SK-N-SH treated with all-trans-retinoic acid at 6 μM for 48 hours (cell line): ENCODE measurements around the gene MAPRE2.

Experiments used
- ATAC-seq: fragments of 200-7000 bp; cut with Tn5 transposase; 3 replicates; pipeline ENCODE4 v1.9.1; 2020; ENCODE audit warnings: mild to moderate bottlenecking, moderate library complexity
- BACH2 ChIP-seq: fragments of 250-450 bp; sonication (Bioruptor Pico); IDR thresholded peaks from 2 replicates; pipeline ENCODE4 v1.9.0; 2021; ENCODE audit warnings: mild to moderate bottlenecking, borderline replicate concordance
- CSDC2 ChIP-seq: fragments of 250-450 bp; sonication (Bioruptor Pico); IDR thresholded peaks from 2 replicates; pipeline ENCODE4 v1.5.0; 2020; ENCODE audit warnings: mild to moderate bottlenecking, moderate library complexity
- ESRRG ChIP-seq: fragments of 250-450 bp; sonication (Bioruptor Pico); IDR thresholded peaks from 2 replicates; pipeline ENCODE4 v1.6.1; 2021; ENCODE audit warnings: mild to moderate bottlenecking
- ISL1 ChIP-seq: fragments of 250-450 bp; sonication (Bioruptor Pico); IDR thresholded peaks from 2 replicates; pipeline ENCODE4 v2.1.2; 2022; ENCODE audit warnings: mild to moderate bottlenecking, moderate library complexity
- OSR1 ChIP-seq: fragments of 250-450 bp; sonication (Bioruptor Pico); IDR thresholded peaks from 2 replicates; pipeline ENCODE4 v1.8.0; 2022; ENCODE audit warnings: moderate library complexity, mild to moderate bottlenecking, inconsistent platforms
- PPARA ChIP-seq: fragments of 250-450 bp; sonication (Bioruptor Pico); IDR thresholded peaks from 2 replicates; pipeline ENCODE4 v1.5.0; 2020; ENCODE audit warnings: mild to moderate bottlenecking, borderline replicate concordance
- RARB ChIP-seq: fragments of 250-450 bp; sonication (Bioruptor Pico); IDR thresholded peaks from 2 replicates; pipeline ENCODE4 v1.8.0; 2021; ENCODE audit warnings: mild to moderate bottlenecking, moderate library complexity
- SNAI2 ChIP-seq: fragments of 250-450 bp; sonication (Bioruptor Pico); IDR thresholded peaks from 2 replicates; pipeline ENCODE4 v1.5.0; 2020; ENCODE audit warnings: mild to moderate bottlenecking, moderate library complexity
- TCF4 ChIP-seq: fragments of 250-450 bp; sonication (Bioruptor Pico); IDR thresholded peaks from 2 replicates; pipeline ENCODE4 v1.8.0; 2021; ENCODE audit warnings: mild to moderate bottlenecking, moderate library complexity, borderline replicate concordance
- TOX ChIP-seq: fragments of 250-450 bp; sonication (Bioruptor Pico); IDR thresholded peaks from 2 replicates; pipeline ENCODE4 v1.8.0; 2021; ENCODE audit warnings: mild to moderate bottlenecking, moderate library complexity, borderline replicate concordance
- ZC3H10 ChIP-seq: fragments of 250-450 bp; sonication (Bioruptor Pico); IDR thresholded peaks from 2 replicates; pipeline ENCODE4 v1.5.1; 2021; ENCODE audit warnings: mild to moderate bottlenecking, moderate library complexity
- ZFP3 ChIP-seq: fragments of 250-450 bp; sonication (Bioruptor Pico); IDR thresholded peaks from 2 replicates; pipeline ENCODE4 v1.5.0; 2020; ENCODE audit warnings: mild to moderate bottlenecking, moderate library complexity
- ZNF565 ChIP-seq: fragments of 450-650 bp; formaldehyde crosslinking; conservative IDR thresholded peaks from 2 replicates; pipeline ENCODE4 v1.5.0; 2020; ENCODE audit warnings: low read depth, mild to moderate bottlenecking, moderate library complexity
- ZNF8 ChIP-seq: fragments of 450-650 bp; formaldehyde crosslinking; IDR thresholded peaks from 2 replicates; pipeline ENCODE4 v1.5.0; 2020; ENCODE audit warnings: mild to moderate bottlenecking, moderate library complexity
- TF ChIP-seq, protein P1 (sequence below): fragments of 250-450 bp; sonication (Bioruptor Pico); IDR thresholded peaks from 2 replicates; pipeline ENCODE4 v1.5.0; 2020; ENCODE audit warnings: mild to moderate bottlenecking, moderate library complexity
- TF ChIP-seq, protein P2 (sequence below): fragments of 250-450 bp; sonication (Bioruptor Pico); IDR thresholded peaks from 2 replicates; pipeline ENCODE4 v1.5.1; 2021; ENCODE audit warnings: mild to moderate bottlenecking, moderate library complexity
- TF ChIP-seq, protein P3 (sequence below): fragments of 250-450 bp; sonication (Bioruptor Pico); IDR thresholded peaks from 2 replicates; pipeline ENCODE4 v1.8.0; 2021; ENCODE audit warnings: low read depth, mild to moderate bottlenecking, moderate library complexity, borderline replicate concordance

MAPRE2 gene

DNA sequence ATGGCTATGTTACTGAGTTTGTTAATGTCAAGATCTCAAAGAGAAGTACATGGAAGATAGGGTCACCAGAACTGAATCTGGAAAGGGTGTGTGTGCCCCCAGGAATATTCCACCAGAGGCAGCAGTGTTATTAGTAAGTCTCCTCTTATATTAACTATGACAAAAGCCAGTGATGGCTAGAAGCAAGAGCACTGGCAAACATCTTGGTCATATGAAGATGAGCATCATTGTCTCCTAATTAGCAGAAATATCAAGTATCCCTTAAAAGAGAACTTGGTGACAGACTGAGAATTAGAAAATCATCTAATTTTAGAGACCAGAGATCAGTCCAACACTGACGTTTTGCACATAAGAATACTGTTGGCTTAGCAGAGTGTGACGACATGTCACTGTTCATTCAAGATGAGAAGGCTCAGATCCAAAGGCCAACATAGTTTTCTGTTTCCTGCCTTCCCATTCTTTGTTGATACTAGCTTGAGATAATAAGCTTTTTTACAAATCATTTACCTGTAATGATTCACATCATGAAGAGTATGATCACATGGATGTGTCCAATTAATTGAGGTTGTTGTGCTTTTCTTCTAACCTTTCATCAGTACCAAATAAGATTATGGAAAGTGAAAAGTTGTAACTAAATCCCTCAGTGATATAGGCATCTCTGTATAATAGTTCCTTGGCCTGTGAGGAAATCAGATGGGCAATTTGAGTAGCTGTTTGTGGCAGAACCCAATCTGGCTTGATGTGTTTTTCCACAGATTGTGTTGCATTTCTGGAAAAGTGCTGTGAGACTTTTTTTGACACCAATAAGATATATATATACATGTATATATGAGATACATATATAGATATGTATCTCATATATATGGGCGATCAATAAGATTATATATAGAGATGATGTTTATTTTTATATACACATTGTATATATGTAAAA lies 44.5 kb downstream of the MAPRE2 start:
- ATAC-seq: peak; percentile 49; the same call in 1 of the 3 replicates
- TF ChIP-seq SNAI2 (0 out of 2 replicates have a peak, but pooled peaks have one; percentile 7), ESRRG (CRISPR knock-in tag) (no peak), TOX (CRISPR knock-in tag) (no peak)
- TF ChIP-seq, protein P1, sequence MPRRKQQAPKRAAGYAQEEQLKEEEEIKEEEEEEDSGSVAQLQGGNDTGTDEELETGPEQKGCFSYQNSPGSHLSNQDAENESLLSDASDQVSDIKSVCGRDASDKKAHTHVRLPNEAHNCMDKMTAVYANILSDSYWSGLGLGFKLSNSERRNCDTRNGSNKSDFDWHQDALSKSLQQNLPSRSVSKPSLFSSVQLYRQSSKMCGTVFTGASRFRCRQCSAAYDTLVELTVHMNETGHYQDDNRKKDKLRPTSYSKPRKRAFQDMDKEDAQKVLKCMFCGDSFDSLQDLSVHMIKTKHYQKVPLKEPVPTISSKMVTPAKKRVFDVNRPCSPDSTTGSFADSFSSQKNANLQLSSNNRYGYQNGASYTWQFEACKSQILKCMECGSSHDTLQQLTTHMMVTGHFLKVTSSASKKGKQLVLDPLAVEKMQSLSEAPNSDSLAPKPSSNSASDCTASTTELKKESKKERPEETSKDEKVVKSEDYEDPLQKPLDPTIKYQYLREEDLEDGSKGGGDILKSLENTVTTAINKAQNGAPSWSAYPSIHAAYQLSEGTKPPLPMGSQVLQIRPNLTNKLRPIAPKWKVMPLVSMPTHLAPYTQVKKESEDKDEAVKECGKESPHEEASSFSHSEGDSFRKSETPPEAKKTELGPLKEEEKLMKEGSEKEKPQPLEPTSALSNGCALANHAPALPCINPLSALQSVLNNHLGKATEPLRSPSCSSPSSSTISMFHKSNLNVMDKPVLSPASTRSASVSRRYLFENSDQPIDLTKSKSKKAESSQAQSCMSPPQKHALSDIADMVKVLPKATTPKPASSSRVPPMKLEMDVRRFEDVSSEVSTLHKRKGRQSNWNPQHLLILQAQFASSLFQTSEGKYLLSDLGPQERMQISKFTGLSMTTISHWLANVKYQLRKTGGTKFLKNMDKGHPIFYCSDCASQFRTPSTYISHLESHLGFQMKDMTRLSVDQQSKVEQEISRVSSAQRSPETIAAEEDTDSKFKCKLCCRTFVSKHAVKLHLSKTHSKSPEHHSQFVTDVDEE (CRISPR knock-in tag): no peak
- TF ChIP-seq, protein P2, sequence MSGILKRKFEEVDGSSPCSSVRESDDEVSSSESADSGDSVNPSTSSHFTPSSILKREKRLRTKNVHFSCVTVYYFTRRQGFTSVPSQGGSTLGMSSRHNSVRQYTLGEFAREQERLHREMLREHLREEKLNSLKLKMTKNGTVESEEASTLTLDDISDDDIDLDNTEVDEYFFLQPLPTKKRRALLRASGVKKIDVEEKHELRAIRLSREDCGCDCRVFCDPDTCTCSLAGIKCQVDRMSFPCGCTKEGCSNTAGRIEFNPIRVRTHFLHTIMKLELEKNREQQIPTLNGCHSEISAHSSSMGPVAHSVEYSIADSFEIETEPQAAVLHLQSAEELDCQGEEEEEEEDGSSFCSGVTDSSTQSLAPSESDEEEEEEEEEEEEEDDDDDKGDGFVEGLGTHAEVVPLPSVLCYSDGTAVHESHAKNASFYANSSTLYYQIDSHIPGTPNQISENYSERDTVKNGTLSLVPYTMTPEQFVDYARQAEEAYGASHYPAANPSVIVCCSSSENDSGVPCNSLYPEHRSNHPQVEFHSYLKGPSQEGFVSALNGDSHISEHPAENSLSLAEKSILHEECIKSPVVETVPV: no peak
- TF ChIP-seq, protein P3, sequence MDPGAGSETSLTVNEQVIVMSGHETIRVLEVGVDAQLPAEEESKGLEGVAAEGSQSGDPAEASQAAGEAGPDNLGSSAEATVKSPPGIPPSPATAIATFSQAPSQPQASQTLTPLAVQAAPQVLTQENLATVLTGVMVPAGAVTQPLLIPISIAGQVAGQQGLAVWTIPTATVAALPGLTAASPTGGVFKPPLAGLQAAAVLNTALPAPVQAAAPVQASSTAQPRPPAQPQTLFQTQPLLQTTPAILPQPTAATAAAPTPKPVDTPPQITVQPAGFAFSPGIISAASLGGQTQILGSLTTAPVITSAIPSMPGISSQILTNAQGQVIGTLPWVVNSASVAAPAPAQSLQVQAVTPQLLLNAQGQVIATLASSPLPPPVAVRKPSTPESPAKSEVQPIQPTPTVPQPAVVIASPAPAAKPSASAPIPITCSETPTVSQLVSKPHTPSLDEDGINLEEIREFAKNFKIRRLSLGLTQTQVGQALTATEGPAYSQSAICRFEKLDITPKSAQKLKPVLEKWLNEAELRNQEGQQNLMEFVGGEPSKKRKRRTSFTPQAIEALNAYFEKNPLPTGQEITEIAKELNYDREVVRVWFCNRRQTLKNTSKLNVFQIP (CRISPR knock-in tag): no peak
- TF ChIP-seq, all 23 proteins: peak for 1

DNA sequence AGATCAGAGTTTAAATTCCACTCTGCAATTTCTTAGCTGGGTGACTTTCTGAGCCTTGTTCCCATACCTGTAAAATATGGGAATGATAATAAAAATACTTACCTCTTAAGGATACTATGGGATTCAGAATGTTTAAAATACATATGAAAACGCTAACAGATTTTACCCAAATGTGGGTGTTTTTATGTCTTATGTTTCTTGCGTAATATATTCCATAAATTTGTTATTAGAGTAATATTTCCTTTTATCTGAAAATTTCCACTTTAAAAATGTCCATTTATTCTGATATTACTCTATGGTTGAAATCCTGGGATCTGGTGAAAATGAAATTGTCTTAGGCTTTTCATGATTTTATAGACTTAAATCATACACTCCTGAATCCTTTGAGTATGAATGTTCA lies 45.5 kb downstream of the MAPRE2 start:
- TF ChIP-seq ISL1 (CRISPR knock-in tag): no peak
- no peak for ATAC-seq

DNA sequence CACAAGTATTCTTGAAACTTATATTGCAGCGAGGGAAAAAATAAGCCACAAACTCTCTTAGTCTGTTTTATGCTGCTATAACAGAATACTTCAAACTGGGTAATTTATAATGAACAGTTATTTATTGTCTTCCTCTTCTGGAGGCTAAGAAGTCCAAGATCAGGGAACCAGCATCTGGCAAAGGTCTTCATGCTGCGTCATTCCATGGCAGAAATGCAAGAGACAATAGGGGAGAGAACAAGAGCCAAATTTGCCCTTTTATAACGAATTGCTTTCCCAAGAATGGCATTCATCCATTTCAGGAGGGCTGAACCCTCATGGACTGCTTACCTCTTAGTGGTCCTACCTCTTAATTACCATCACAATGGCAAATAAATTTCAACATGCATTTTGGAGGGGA lies 46.5 kb downstream of the MAPRE2 start:
- no peak for ATAC-seq
- TF ChIP-seq ZNF565 (CRISPR knock-in tag) (no peak), OSR1 (no peak), RARB (CRISPR knock-in tag) (no peak), PPARA (CRISPR knock-in tag) (no peak), ZNF8 (CRISPR knock-in tag) (no peak), ZFP3 (CRISPR knock-in tag) (no peak), BACH2 (no peak), TCF4 (no peak), ZC3H10 (CRISPR knock-in tag) (no peak), TOX (CRISPR knock-in tag) (no peak), CSDC2 (CRISPR knock-in tag) (no peak), SNAI2 (no peak)
- TF ChIP-seq, protein P1 (CRISPR knock-in tag): no peak

DNA sequence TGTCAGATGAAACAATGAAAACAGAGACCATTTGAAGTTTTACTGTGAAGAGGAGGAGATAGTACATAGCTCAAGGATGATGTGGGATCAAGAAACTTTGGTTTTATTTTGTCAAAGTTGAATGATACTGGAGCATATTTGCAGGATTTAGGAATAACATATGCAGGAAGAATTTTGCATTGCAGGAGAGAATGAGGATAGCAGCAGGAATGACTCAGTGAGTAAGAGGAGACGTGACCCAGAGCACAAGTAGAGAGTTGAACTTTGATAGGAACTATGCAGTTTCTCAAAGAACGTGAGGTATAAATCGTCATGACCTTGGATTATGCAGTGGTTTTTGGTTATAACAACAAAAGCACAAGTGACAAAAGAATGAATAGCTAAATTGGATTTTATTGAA lies 47.7 kb downstream of the MAPRE2 start:
- peak; percentile 54; the same call in 1 of the 3 replicates for ATAC-seq
- no peak for TF ChIP-seq TCF4
- TF ChIP-seq SNAI2: no peak
- no peak for TF ChIP-seq OSR1
- TF ChIP-seq RARB (CRISPR knock-in tag): no peak
- TF ChIP-seq ZNF8 (CRISPR knock-in tag): no peak
